H1 (cell line): Measurements from ENCODE around the gene MTX1. TPM values are rescaled to one million over a fixed set of nuclear protein-coding genes. Genes with fewer than 3 reads are reported as not detected.

ENCODE experiments used
- ASH2L ChIP-seq: fragments of 200-600, 300-600 bp; sonication (generic); IDR thresholded peaks from one replicate; pipeline ENCODE4 v1.7.1; 2017; ENCODE audit warnings: low read length
- BRCA1 ChIP-seq: IDR thresholded peaks from 2 replicates; pipeline ENCODE4 v1.6.1; 2012; ENCODE audit warnings: low read depth, low read length, improper control_type of control experiment
- CHD1 ChIP-seq: IDR thresholded peaks from 2 replicates; pipeline ENCODE4 v1.6.1; 2012; ENCODE audit warnings: low read depth, low read length, improper control_type of control experiment
- CHD2 ChIP-seq: IDR thresholded peaks from 2 replicates; pipeline ENCODE4 v1.6.1; 2012; ENCODE audit warnings: low read length, improper control_type of control experiment
- CREB1 ChIP-seq: IDR thresholded peaks from 2 replicates; pipeline ENCODE4 v1.6.1; 2012; ENCODE audit warnings: inconsistent platforms
- CTBP2 ChIP-seq: IDR thresholded peaks from 2 replicates; pipeline ENCODE4 v1.7.0; 2011; ENCODE audit warnings: borderline replicate concordance, mild to moderate bottlenecking, moderate library complexity, mixed read lengths, low read length; ENCODE audit not compliant: insufficient read depth, insufficient read length
- FOSL1 ChIP-seq: IDR thresholded peaks from 2 replicates; pipeline ENCODE4 v1.6.1; 2011; ENCODE audit warnings: mild to moderate bottlenecking, low read depth, low read length, moderate library complexity; ENCODE audit not compliant: insufficient read depth
- GABPA ChIP-seq: IDR thresholded peaks from 2 replicates; pipeline ENCODE4 v1.6.1; 2011; ENCODE audit warnings: mild to moderate bottlenecking, low read length, moderate library complexity, borderline replicate concordance; ENCODE audit not compliant: insufficient read depth
- NRF1 ChIP-seq: IDR thresholded peaks from 2 replicates; pipeline ENCODE4 v1.6.1; 2011; ENCODE audit warnings: mild to moderate bottlenecking, low read depth, low read length, improper control_type of control experiment
- PHF8 ChIP-seq: fragments of 200-600 bp; sonication (generic); conservative IDR thresholded peaks from 2 replicates; pipeline ENCODE4 v1.7.1; 2012; ENCODE audit warnings: low read depth, mild to moderate bottlenecking, inconsistent platforms, low read length, moderate library complexity
- POLR2A ChIP-seq, 2 experiments: IDR thresholded peaks; 1 replicate in 1 of 2; 2 replicates in 1 of 2; pipeline ENCODE4 v1.6.1; 2011; ENCODE audit warnings: low read depth in 2 of 2, low read length in 2 of 2, mild to moderate bottlenecking in 2 of 2; ENCODE audit errors: control extremely low read depth in 1 of 2
- POLR2AphosphoS5 ChIP-seq: IDR thresholded peaks from 2 replicates; pipeline ENCODE4 v1.6.1; 2011; ENCODE audit warnings: low read depth, low read length
- SIN3A ChIP-seq, 2 experiments: IDR thresholded peaks in 1 of 2; conservative IDR thresholded peaks in 1 of 2; 2 replicates each; pipeline ENCODE4 v1.6.1; 2011 to 2012; ENCODE audit warnings: low read length in 2 of 2, improper control_type of control experiment in 1 of 2, low read depth in 1 of 2, mild to moderate bottlenecking in 1 of 2
- SIRT6 ChIP-seq: IDR thresholded peaks from one replicate; pipeline ENCODE4 v1.7.1; 2012; ENCODE audit warnings: low read length, inconsistent platforms
- SIX5 ChIP-seq: IDR thresholded peaks from 2 replicates; pipeline ENCODE4 v1.6.1; 2011; ENCODE audit warnings: mild to moderate bottlenecking, low read depth, low read length
- SP4 ChIP-seq: IDR thresholded peaks from 2 replicates; pipeline ENCODE4 v1.6.1; 2012; ENCODE audit warnings: low read length, inconsistent platforms
- SRF ChIP-seq: IDR thresholded peaks from 2 replicates; pipeline ENCODE4 v1.6.1; 2011; ENCODE audit warnings: mild to moderate bottlenecking, low read depth, low read length, moderate library complexity
- TAF1 ChIP-seq: IDR thresholded peaks from 2 replicates; pipeline ENCODE4 v1.6.1; 2011; ENCODE audit warnings: mild to moderate bottlenecking, low read depth, low read length
- TAF7 ChIP-seq: optimal IDR thresholded peaks from 2 replicates; pipeline ENCODE3; 2011; ENCODE audit warnings: low read depth, mild to moderate bottlenecking, inconsistent platforms, low read length, moderate library complexity, borderline replicate concordance
- USF2 ChIP-seq: IDR thresholded peaks from 2 replicates; pipeline ENCODE4 v1.6.1; 2011; ENCODE audit warnings: low read length, improper control_type of control experiment
- YY1 ChIP-seq: IDR thresholded peaks from 2 replicates; pipeline ENCODE4 v1.6.1; 2011; ENCODE audit warnings: low read depth, mild to moderate bottlenecking, low read length
- polyA plus RNA-seq, 7 experiments: library from polyadenylated mRNA; depleted of rRNA in 3 of 7; stranded (reverse) in 5 of 7; unstranded in 2 of 7; fragments of >200 nt in 5 of 7; fragments of 200-250 nt in 2 of 7; gene quantifications; 1 replicate in 5 of 7; 2 replicates in 1 of 7; 4 replicates in 1 of 7; pipeline versions ENCODE4 v1.2.1 to v1.2.3, GENCODE V29; 2011 to 2013; ENCODE audit warnings: missing spikeins in 2 of 7, mixed read lengths in 2 of 7
- total RNA-seq: library from RNA; stranded (reverse); fragmentation: NEBNext Ultra II Directional; extraction: Animal tissue kit (Norgen Biotek cat#: 25700); gene quantifications from 2 replicates; pipeline ENCODE4 v1.2.1, GENCODE V29; 2021
- TF ChIP-seq, protein P1 (sequence below): IDR thresholded peaks from 2 replicates; pipeline ENCODE4 v1.6.1; 2012; ENCODE audit warnings: inconsistent platforms
- TF ChIP-seq, protein P2 (sequence below): IDR thresholded peaks from 2 replicates; pipeline ENCODE4 v1.6.1; 2012; ENCODE audit warnings: inconsistent platforms

MTX1 gene
- total and polyA plus RNA-seq, 2 of the 8 experiments (the other 6 are each of a cell fraction or from before 2014, with no cell fraction given): 47.9 to 131 TPM

- TF ChIP-seq ASH2L (peak; percentile 64), SIRT6 (no peak), CREB1 (peak; percentile 90), TAF7 (no peak), PHF8 (peak; percentile 51; the same call in 1 of the 2 replicates), POLR2AphosphoS5 (peak; percentile 86), NRF1 (peak; percentile 49), SRF (no peak), SIX5 (peak; percentile 85), BRCA1 (peak; percentile 73), CHD2 (peak; percentile 96), CTBP2 (no peak), GABPA (peak; percentile 34; the same call in 1 of the 2 replicates), CHD1 (no peak), USF2 (peak; percentile 97), SP4 (peak; percentile 82; the same call in 1 of the 2 replicates), FOSL1 (no peak), POLR2A (IDR thresholded peaks at IDR 0.05; ENCODE audit: control extremely low read depth in 1 of 2, low read depth in 2 of 2, low read length in 2 of 2) (peak; percentile 59 to 94), TAF1 (peak; percentile 69; the same call in 1 of the 2 replicates), SIN3A (conservative IDR thresholded peaks at IDR 0.05 in 1 of 2, IDR thresholded peaks at IDR 0.05 in 1 of 2; ENCODE audit: low read depth in 1 of 2, low read length in 2 of 2) (peak in 1 of 2 experiments; percentile 89; a peak in 2 of 4 replicates), YY1 (0 out of 2 replicates have a peak, but pooled peaks have one; percentile 44)
- TF ChIP-seq, protein P1, sequence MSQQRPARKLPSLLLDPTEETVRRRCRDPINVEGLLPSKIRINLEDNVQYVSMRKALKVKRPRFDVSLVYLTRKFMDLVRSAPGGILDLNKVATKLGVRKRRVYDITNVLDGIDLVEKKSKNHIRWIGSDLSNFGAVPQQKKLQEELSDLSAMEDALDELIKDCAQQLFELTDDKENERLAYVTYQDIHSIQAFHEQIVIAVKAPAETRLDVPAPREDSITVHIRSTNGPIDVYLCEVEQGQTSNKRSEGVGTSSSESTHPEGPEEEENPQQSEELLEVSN: no peak
- TF ChIP-seq, protein P2, sequence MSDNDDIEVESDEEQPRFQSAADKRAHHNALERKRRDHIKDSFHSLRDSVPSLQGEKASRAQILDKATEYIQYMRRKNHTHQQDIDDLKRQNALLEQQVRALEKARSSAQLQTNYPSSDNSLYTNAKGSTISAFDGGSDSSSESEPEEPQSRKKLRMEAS: peak; percentile 91
Observed at GRCh38 chr1:155261852-155262673, 53.6 kb downstream of the MTX1 start, which contains the start of gene SCAMP3 (continued).
